ENCODE data around the gene CSNK2A1.

The CSNK2A1 gene

GRCh38 chr20:475463-476357 is 67.9 kb downstream of the CSNK2A1 start:
- H3K4me3 ChIP-seq (ENCODE audit: low read length) = no peak overlapping the region
- no peaks in the 10 kb centered on the region for H3K27me3 ChIP-seq (ENCODE audit: control insufficient read depth, insufficient read depth, low read length)
- no peaks in the 10 kb centered on the region for H3K36me3 ChIP-seq (ENCODE audit: control insufficient read depth, insufficient read depth, low read length)
- H3K9me3 ChIP-seq (ENCODE audit: control insufficient read depth, low read length) = peaks cover 6% of the 10 kb centered on the region
- no peak overlapping the region for H3K9ac ChIP-seq (ENCODE audit: low read length)
- no peaks in the 10 kb centered on the region for H3K4me1 ChIP-seq (ENCODE audit: control insufficient read depth, insufficient read depth, low read length)

GRCh38 chr20:474581-474980 is 69.0 kb downstream of the CSNK2A1 start:
- Histone ChIP-seq H3K9me3 (ENCODE audit: control insufficient read depth, low read length) (peaks cover 6% of the 10 kb centered on the region), H3K4me3 (ENCODE audit: low read length) (no peak overlapping the region), H3K36me3 (ENCODE audit: control insufficient read depth, insufficient read depth, low read length) (no peaks in the 10 kb centered on the region), H3K9ac (ENCODE audit: low read length) (no peak overlapping the region), H3K4me1 (ENCODE audit: control insufficient read depth, insufficient read depth, low read length) (no peaks in the 10 kb centered on the region), H3K27me3 (ENCODE audit: control insufficient read depth, insufficient read depth, low read length) (no peaks in the 10 kb centered on the region)

GRCh38 chr20:472889-473292 is 70.7 kb downstream of the CSNK2A1 start:
- no peak overlapping the region for H3K9ac ChIP-seq (ENCODE audit: low read length)
- no peak overlapping the region for H3K4me3 ChIP-seq (ENCODE audit: low read length)
- H3K4me1 ChIP-seq (ENCODE audit: control insufficient read depth, insufficient read depth, low read length) = no peaks in the 10 kb centered on the region
- peaks cover 6% of the 10 kb centered on the region for H3K9me3 ChIP-seq (ENCODE audit: control insufficient read depth, low read length)
- no peaks in the 10 kb centered on the region for H3K27me3 ChIP-seq (ENCODE audit: control insufficient read depth, insufficient read depth, low read length)
- H3K36me3 ChIP-seq (ENCODE audit: control insufficient read depth, insufficient read depth, low read length) = no peaks in the 10 kb centered on the region

- Histone ChIP-seq H3K4me3 (ENCODE audit: low read length) (no peak overlapping the region), H3K27me3 (ENCODE audit: control insufficient read depth, insufficient read depth, low read length) (no peaks in the 10 kb centered on the region), H3K4me1 (ENCODE audit: control insufficient read depth, insufficient read depth, low read length) (no peaks in the 10 kb centered on the region), H3K36me3 (ENCODE audit: control insufficient read depth, insufficient read depth, low read length) (no peaks in the 10 kb centered on the region), H3K9me3 (ENCODE audit: control insufficient read depth, low read length) (peaks cover 6% of the 10 kb centered on the region), H3K9ac (ENCODE audit: low read length) (no peak overlapping the region)
Measured at GRCh38 chr20:472137-472846, 71.3 kb downstream of the CSNK2A1 start.

GRCh38 chr20:469746-470490 is 73.7 kb downstream of the CSNK2A1 start:
- no peaks in the 10 kb centered on the region for H3K4me1 ChIP-seq (ENCODE audit: control insufficient read depth, insufficient read depth, low read length)
- H3K27me3 ChIP-seq (ENCODE audit: control insufficient read depth, insufficient read depth, low read length) = no peaks in the 10 kb centered on the region
- H3K9me3 ChIP-seq (ENCODE audit: control insufficient read depth, low read length) = peaks cover 6% of the 10 kb centered on the region

GRCh38 chr20:467755-468154 is 75.8 kb downstream of the CSNK2A1 start:
- Histone ChIP-seq H3K4me3 (ENCODE audit: low read length) (no peak overlapping the region), H3K9ac (ENCODE audit: low read length) (no peak overlapping the region), H3K4me1 (ENCODE audit: control insufficient read depth, insufficient read depth, low read length) (peaks cover 3% of the 10 kb centered on the region), H3K9me3 (ENCODE audit: control insufficient read depth, low read length) (peaks cover 6% of the 10 kb centered on the region), H3K27me3 (ENCODE audit: control insufficient read depth, insufficient read depth, low read length) (no peaks in the 10 kb centered on the region), H3K36me3 (ENCODE audit: control insufficient read depth, insufficient read depth, low read length) (no peaks in the 10 kb centered on the region)

More at GRCh38 chr20:469746-470490, 73.7 kb downstream of the CSNK2A1 start:
- H3K9ac ChIP-seq (ENCODE audit: low read length) = no peak overlapping the region
- no peaks in the 10 kb centered on the region for H3K36me3 ChIP-seq (ENCODE audit: control insufficient read depth, insufficient read depth, low read length)
- no peak overlapping the region for H3K4me3 ChIP-seq (ENCODE audit: low read length)

GRCh38 chr20:462199-462991 is 81.2 kb downstream of the CSNK2A1 start, which contains the start of gene TBC1D20:
TSS of gene TBC1D20 (minus strand) at chr20:462533. CDS start at chr20:462405, 128 bp downstream.
- H3K9me3 ChIP-seq (ENCODE audit: control insufficient read depth, low read length) = no peaks in the 10 kb centered on the region
- no peaks in the 10 kb centered on the region for H3K36me3 ChIP-seq (ENCODE audit: control insufficient read depth, insufficient read depth, low read length)
- no peaks in the 10 kb centered on the region for H3K27me3 ChIP-seq (ENCODE audit: control insufficient read depth, insufficient read depth, low read length)
- H3K9ac ChIP-seq (ENCODE audit: low read length) = peak within 1 kb of the TSS; percentile 83
- H3K4me1 ChIP-seq (ENCODE audit: control insufficient read depth, insufficient read depth, low read length) = peaks cover 13% of the 10 kb centered on the region
- peak within 1 kb of the TSS; percentile 66 for H3K4me3 ChIP-seq (ENCODE audit: low read length)

- Histone ChIP-seq H3K36me3 (ENCODE audit: control insufficient read depth, insufficient read depth, low read length) (no peaks in the 10 kb centered on the region), H3K4me3 (ENCODE audit: low read length) (peak overlapping the region; percentile 66), H3K9ac (ENCODE audit: low read length) (peak overlapping the region; percentile 83), H3K9me3 (ENCODE audit: control insufficient read depth, low read length) (no peaks in the 10 kb centered on the region), H3K4me1 (ENCODE audit: control insufficient read depth, insufficient read depth, low read length) (peaks cover 13% of the 10 kb centered on the region), H3K27me3 (ENCODE audit: control insufficient read depth, insufficient read depth, low read length) (no peaks in the 10 kb centered on the region)
Measured at GRCh38 chr20:461254-462198, 82.1 kb downstream of the CSNK2A1 start.

- Histone ChIP-seq H3K4me1 (ENCODE audit: control insufficient read depth, insufficient read depth, low read length) (peaks cover 13% of the 10 kb centered on the region), H3K9me3 (ENCODE audit: control insufficient read depth, low read length) (no peaks in the 10 kb centered on the region), H3K4me3 (ENCODE audit: low read length) (no peak overlapping the region), H3K9ac (ENCODE audit: low read length) (no peak overlapping the region), H3K27me3 (ENCODE audit: control insufficient read depth, insufficient read depth, low read length) (no peaks in the 10 kb centered on the region), H3K36me3 (ENCODE audit: control insufficient read depth, insufficient read depth, low read length) (no peaks in the 10 kb centered on the region)
Measured at GRCh38 chr20:460707-461106, 82.9 kb downstream of the CSNK2A1 start.

- Histone ChIP-seq H3K27me3 (ENCODE audit: control insufficient read depth, insufficient read depth, low read length) (no peaks in the 10 kb centered on the region), H3K36me3 (ENCODE audit: control insufficient read depth, insufficient read depth, low read length) (no peaks in the 10 kb centered on the region), H3K9ac (ENCODE audit: low read length) (no peak overlapping the region), H3K4me1 (ENCODE audit: control insufficient read depth, insufficient read depth, low read length) (peaks cover 13% of the 10 kb centered on the region), H3K9me3 (ENCODE audit: control insufficient read depth, low read length) (no peaks in the 10 kb centered on the region), H3K4me3 (ENCODE audit: low read length) (no peak overlapping the region)
Measured at GRCh38 chr20:460180-460579, 83.4 kb downstream of the CSNK2A1 start.
